HepG2 (cell line): ENCODE results near the gene NDC80. TPM values are rescaled to one million over a fixed set of nuclear protein-coding genes. Genes with fewer than 3 reads are reported as not detected.

Source experiments
- CC2D1A ChIP-seq: sonication (generic); formaldehyde crosslinking; IDR thresholded peaks from 2 replicates; pipeline ENCODE4 v1.8.1; 2023; ENCODE audit warnings: mild to moderate bottlenecking, missing genetic modification reagents
- FOXK1 ChIP-seq: sonication (generic); formaldehyde crosslinking; IDR thresholded peaks from 2 replicates; pipeline ENCODE4 v1.4.0; 2020; ENCODE audit warnings: low read depth, missing genetic modification reagents, borderline replicate concordance
- JDP2 ChIP-seq: sonication (generic); formaldehyde crosslinking; IDR thresholded peaks from 2 replicates; pipeline ENCODE4 v1.8.1; 2022; ENCODE audit warnings: missing genetic modification reagents, borderline replicate concordance
- KLF12 ChIP-seq: sonication (generic); formaldehyde crosslinking; IDR thresholded peaks from 2 replicates; pipeline ENCODE4 v1.4.0; 2020; ENCODE audit warnings: missing genetic modification reagents, borderline replicate concordance
- KLF13 ChIP-seq: sonication (generic); formaldehyde crosslinking; IDR thresholded peaks from 2 replicates; pipeline ENCODE4 v1.4.0; 2020; ENCODE audit warnings: mild to moderate bottlenecking, missing genetic modification reagents
- MAZ ChIP-seq, 2 experiments: sonication (generic) in 1 of 2; formaldehyde crosslinking in 1 of 2; IDR thresholded peaks; 2 replicates each; pipeline versions ENCODE4 v1.5.0 to v1.6.1; 2012 to 2020; ENCODE audit warnings: low read depth in 2 of 2, mild to moderate bottlenecking in 2 of 2, borderline replicate concordance in 1 of 2, improper control_type of control experiment in 1 of 2, low read length in 1 of 2, missing genetic modification reagents in 1 of 2, moderate library complexity in 1 of 2
- NBN ChIP-seq: fragments of 450-650 bp; conservative IDR thresholded peaks from 2 replicates; pipeline ENCODE4 v1.6.1; 2017
- POLR2AphosphoS2 ChIP-seq: IDR thresholded peaks from 2 replicates; pipeline ENCODE4 v1.6.1; 2011; ENCODE audit warnings: low read depth, low read length, improper control_type of control experiment
- PRMT3 ChIP-seq: sonication (generic); formaldehyde crosslinking; IDR thresholded peaks from 2 replicates; pipeline ENCODE4 v1.8.1; 2022; ENCODE audit warnings: low read depth, mild to moderate bottlenecking, moderate library complexity, missing genetic modification reagents, borderline replicate concordance
- THAP11 ChIP-seq: IDR thresholded peaks from 2 replicates; pipeline ENCODE4 v1.6.1; 2016; ENCODE audit warnings: missing biosample characterization, missing genetic modification reagents
- ZNF343 ChIP-seq: sonication (generic); formaldehyde crosslinking; IDR thresholded peaks from 2 replicates; pipeline ENCODE4 v1.4.0; 2020; ENCODE audit warnings: mild to moderate bottlenecking, missing genetic modification reagents
- ZNF468 ChIP-seq: sonication (generic); formaldehyde crosslinking; IDR thresholded peaks from 2 replicates; pipeline ENCODE4 v1.8.0; 2022; ENCODE audit warnings: mild to moderate bottlenecking, moderate library complexity, missing genetic modification reagents
- ZNF562 ChIP-seq: sonication (generic); formaldehyde crosslinking; IDR thresholded peaks from 2 replicates; pipeline ENCODE4 v1.8.0; 2022; ENCODE audit warnings: missing genetic modification reagents, borderline replicate concordance
- ZNF652 ChIP-seq: IDR thresholded peaks from 2 replicates; pipeline ENCODE4 v1.6.1; 2016; ENCODE audit warnings: low read depth, borderline replicate concordance
- ZNF674 ChIP-seq: sonication (generic); formaldehyde crosslinking; IDR thresholded peaks from 2 replicates; pipeline ENCODE4 v1.5.0; 2020; ENCODE audit warnings: low read depth, mild to moderate bottlenecking, missing genetic modification reagents
- ZNF749 ChIP-seq: sonication (generic); formaldehyde crosslinking; IDR thresholded peaks from 2 replicates; pipeline ENCODE4 v1.8.0; 2022; ENCODE audit warnings: mild to moderate bottlenecking, missing genetic modification reagents, moderate library complexity, borderline replicate concordance
- polyA plus RNA-seq, 8 experiments: library from polyadenylated mRNA; depleted of rRNA in 3 of 8; stranded (reverse) in 7 of 8; unstranded in 1 of 8; fragments of >200 nt; fragmentation: Illumina TruSeq in 4 of 8; extraction: Trizol in 4 of 8; gene quantifications; 2 replicates each; pipeline versions ENCODE4 v1.2.1 to v1.2.3, GENCODE V29; 2011 to 2016; ENCODE audit warnings: low read depth in 4 of 8, missing spikeins in 1 of 8, mixed read lengths in 1 of 8; ENCODE audit not compliant: insufficient read depth in 1 of 8
- total RNA-seq, 5 experiments: library from RNA; depleted of rRNA; stranded (reverse); fragments of >200 nt; fragmentation: Illumina TruSeq; extraction: Trizol; gene quantifications; 2 replicates each; pipeline ENCODE4 v1.2.3, GENCODE V29; 2016; ENCODE audit warnings: low read depth in 1 of 5
- TF ChIP-seq, protein P1 (sequence below): sonication (generic); formaldehyde crosslinking; conservative IDR thresholded peaks from 2 replicates; pipeline ENCODE4 v1.4.0; 2020; ENCODE audit warnings: missing genetic modification reagents
- TF ChIP-seq, protein P2 (sequence below): sonication (generic); formaldehyde crosslinking; IDR thresholded peaks from 2 replicates; pipeline ENCODE4 v1.5.1; 2020; ENCODE audit warnings: missing genetic modification reagents, mild to moderate bottlenecking, borderline replicate concordance
- TF ChIP-seq, protein P3 (sequence below): sonication (generic); formaldehyde crosslinking; conservative IDR thresholded peaks from 2 replicates; pipeline ENCODE4 v1.4.0; 2020; ENCODE audit warnings: missing genetic modification reagents
- TF ChIP-seq, protein P4 (sequence below): conservative IDR thresholded peaks from 2 replicates; pipeline ENCODE4 v1.6.1; 2018; ENCODE audit warnings: missing genetic modification reagents

NDC80 gene
- total and polyA plus RNA-seq, 2 of the 13 experiments (the other 11 are each of a cell fraction or from before 2014, with no cell fraction given) = 9.6 to 33.0 TPM

DNA sequence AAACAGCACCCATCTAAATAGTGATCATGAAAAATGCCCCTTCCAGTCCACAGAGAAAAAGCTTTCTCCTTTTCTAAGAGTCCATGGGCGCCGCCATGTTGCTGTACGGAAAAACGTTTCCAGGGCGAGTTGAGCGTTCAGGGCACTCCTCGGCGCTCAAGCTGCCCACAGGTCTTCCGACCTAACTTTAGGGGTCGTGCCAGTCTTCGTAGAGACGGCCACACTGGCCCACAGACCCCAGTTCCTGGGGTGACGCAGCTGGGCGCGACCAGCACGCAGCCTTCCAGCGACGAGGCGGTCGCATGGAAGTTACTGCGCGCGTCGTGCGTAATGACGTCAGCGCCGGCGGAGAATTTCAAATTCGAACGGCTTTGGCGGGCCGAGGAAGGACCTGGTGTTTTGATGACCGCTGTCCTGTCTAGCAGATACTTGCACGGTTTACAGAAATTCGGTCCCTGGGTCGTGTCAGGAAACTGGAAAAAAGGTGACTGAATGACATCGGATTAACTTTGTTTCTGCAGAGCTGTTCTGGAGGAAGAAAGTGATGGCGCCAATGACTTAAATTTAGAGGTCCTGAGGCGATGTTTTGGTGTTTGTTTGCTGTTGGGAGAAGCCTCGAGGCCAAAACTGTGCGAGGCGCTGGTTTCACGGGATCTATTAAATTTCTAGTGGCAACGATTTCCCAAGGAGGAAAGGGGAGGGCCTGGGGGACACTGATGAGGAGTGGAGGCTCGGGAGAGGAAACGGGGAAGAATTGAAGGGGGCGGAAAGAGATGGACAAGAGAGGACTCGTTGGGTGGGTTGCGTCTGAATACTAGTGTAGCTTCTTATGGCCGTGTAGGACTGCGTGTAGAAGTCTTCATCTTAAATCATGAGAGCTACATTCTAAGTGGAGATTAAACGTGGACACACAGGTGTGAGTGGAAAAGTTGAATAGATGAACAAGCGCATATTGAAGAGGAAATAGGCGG, at the start of gene NDC80, which contains the start of gene METTL4 (continued):
- TF ChIP-seq KLF12 (CRISPR knock-in tag) (peak; percentile 76; the same call in 1 of the 2 replicates), ZNF674 (CRISPR knock-in tag) (no peak; the same call in 1 of the 2 replicates), ZNF468 (peak; percentile 93; the same call in 1 of the 2 replicates), ZNF343 (CRISPR knock-in tag) (no peak), POLR2AphosphoS2 (no peak), ZNF562 (CRISPR knock-in tag) (peak; percentile 84), THAP11 (CRISPR knock-in tag) (peak; percentile 92), NBN (no peak), FOXK1 (peak; percentile 94; the same call in 1 of the 2 replicates), ZNF749 (peak; percentile 95; the same call in 1 of the 2 replicates), ZNF652 (CRISPR knock-in tag) (no peak), JDP2 (CRISPR knock-in tag) (peak; percentile 89; the same call in 1 of the 2 replicates), PRMT3 (CRISPR knock-in tag) (peak; percentile 94; the same call in 1 of the 2 replicates), MAZ (IDR thresholded peaks at IDR 0.05; ENCODE audit: borderline replicate concordance, low read depth, low read length) (no peak), MAZ (CRISPR knock-in tag; IDR thresholded peaks at IDR 0.05; ENCODE audit: low read depth) (peak; percentile 58; the same call in 1 of the 2 replicates), KLF13 (CRISPR knock-in tag) (no peak), CC2D1A (CRISPR knock-in tag) (peak; percentile 95; the same call in 1 of the 2 replicates)
- TF ChIP-seq, protein P1, sequence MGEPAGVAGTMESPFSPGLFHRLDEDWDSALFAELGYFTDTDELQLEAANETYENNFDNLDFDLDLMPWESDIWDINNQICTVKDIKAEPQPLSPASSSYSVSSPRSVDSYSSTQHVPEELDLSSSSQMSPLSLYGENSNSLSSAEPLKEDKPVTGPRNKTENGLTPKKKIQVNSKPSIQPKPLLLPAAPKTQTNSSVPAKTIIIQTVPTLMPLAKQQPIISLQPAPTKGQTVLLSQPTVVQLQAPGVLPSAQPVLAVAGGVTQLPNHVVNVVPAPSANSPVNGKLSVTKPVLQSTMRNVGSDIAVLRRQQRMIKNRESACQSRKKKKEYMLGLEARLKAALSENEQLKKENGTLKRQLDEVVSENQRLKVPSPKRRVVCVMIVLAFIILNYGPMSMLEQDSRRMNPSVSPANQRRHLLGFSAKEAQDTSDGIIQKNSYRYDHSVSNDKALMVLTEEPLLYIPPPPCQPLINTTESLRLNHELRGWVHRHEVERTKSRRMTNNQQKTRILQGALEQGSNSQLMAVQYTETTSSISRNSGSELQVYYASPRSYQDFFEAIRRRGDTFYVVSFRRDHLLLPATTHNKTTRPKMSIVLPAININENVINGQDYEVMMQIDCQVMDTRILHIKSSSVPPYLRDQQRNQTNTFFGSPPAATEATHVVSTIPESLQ = no peak
- TF ChIP-seq, protein P2, sequence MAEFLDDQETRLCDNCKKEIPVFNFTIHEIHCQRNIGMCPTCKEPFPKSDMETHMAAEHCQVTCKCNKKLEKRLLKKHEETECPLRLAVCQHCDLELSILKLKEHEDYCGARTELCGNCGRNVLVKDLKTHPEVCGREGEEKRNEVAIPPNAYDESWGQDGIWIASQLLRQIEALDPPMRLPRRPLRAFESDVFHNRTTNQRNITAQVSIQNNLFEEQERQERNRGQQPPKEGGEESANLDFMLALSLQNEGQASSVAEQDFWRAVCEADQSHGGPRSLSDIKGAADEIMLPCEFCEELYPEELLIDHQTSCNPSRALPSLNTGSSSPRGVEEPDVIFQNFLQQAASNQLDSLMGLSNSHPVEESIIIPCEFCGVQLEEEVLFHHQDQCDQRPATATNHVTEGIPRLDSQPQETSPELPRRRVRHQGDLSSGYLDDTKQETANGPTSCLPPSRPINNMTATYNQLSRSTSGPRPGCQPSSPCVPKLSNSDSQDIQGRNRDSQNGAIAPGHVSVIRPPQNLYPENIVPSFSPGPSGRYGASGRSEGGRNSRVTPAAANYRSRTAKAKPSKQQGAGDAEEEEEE = no peak
- TF ChIP-seq, protein P3, sequence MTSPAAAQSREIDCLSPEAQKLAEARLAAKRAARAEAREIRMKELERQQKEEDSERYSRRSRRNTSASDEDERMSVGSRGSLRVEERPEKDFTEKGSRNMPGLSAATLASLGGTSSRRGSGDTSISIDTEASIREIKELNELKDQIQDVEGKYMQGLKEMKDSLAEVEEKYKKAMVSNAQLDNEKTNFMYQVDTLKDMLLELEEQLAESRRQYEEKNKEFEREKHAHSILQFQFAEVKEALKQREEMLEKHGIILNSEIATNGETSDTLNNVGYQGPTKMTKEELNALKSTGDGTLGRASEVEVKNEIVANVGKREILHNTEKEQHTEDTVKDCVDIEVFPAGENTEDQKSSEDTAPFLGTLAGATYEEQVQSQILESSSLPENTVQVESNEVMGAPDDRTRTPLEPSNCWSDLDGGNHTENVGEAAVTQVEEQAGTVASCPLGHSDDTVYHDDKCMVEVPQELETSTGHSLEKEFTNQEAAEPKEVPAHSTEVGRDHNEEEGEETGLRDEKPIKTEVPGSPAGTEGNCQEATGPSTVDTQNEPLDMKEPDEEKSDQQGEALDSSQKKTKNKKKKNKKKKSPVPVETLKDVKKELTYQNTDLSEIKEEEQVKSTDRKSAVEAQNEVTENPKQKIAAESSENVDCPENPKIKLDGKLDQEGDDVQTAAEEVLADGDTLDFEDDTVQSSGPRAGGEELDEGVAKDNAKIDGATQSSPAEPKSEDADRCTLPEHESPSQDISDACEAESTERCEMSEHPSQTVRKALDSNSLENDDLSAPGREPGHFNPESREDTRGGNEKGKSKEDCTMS (CRISPR knock-in tag) = no peak
- TF ChIP-seq, protein P4, sequence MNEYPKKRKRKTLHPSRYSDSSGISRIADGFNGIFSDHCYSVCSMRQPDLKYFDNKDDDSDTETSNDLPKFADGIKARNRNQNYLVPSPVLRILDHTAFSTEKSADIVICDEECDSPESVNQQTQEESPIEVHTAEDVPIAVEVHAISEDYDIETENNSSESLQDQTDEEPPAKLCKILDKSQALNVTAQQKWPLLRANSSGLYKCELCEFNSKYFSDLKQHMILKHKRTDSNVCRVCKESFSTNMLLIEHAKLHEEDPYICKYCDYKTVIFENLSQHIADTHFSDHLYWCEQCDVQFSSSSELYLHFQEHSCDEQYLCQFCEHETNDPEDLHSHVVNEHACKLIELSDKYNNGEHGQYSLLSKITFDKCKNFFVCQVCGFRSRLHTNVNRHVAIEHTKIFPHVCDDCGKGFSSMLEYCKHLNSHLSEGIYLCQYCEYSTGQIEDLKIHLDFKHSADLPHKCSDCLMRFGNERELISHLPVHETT (CRISPR knock-in tag) = no peak
